SK-N-MC (cell line): Measurements from ENCODE around the gene SH3RF1.

ENCODE experiments used
- DNase-seq: peaks from one replicate; pipeline ENCODE4 v3.0.0-alpha.2; 2011; ENCODE audit warnings: low read depth, low spot score
- H3K27ac ChIP-seq: fragments of 200-600 bp; sonication (generic); 2 replicates; pipeline ENCODE4 v1.5.1; 2016; ENCODE audit warnings: mixed run types
- H3K36me3 ChIP-seq: fragments of 200-600 bp; sonication (generic); 2 replicates; pipeline ENCODE4 v1.6.1; 2017; ENCODE audit warnings: antibody characterized with exemption, low read length, mixed read lengths; ENCODE audit not compliant: insufficient read depth
- H3K4me3 ChIP-seq: fragments of 200-600 bp; sonication (generic); 2 replicates; pipeline ENCODE4 v1.5.1; 2016
- H3K9ac ChIP-seq: fragments of 200-600 bp; sonication (generic); 2 replicates; pipeline ENCODE4 v1.8.0; 2017; ENCODE audit warnings: mixed run types, mixed read lengths; ENCODE audit not compliant: insufficient read length
- H3K9me3 ChIP-seq: fragments of 200-600 bp; sonication (generic); 2 replicates; pipeline ENCODE4 v1.6.1; 2017; ENCODE audit warnings: low read depth, mild to moderate bottlenecking, antibody characterized with exemption, low read length, moderate library complexity, mixed read lengths
- EZH2 ChIP-seq: fragments of 200-600 bp; sonication (generic); IDR thresholded peaks from one replicate; pipeline ENCODE4 v1.6.1; 2017; ENCODE audit warnings: antibody characterized with exemption
- FOXP2 ChIP-seq: optimal IDR thresholded peaks from 2 replicates; pipeline ENCODE3; 2011; ENCODE audit warnings: mild to moderate bottlenecking, moderate library complexity; ENCODE audit not compliant: insufficient read depth; ENCODE audit errors: extremely low read length, control extremely low read depth
- POLR2AphosphoS5 ChIP-seq: IDR thresholded peaks from 2 replicates; pipeline ENCODE4 v1.6.1; 2012; ENCODE audit warnings: mild to moderate bottlenecking, low read depth, low read length, borderline replicate concordance

The SH3RF1 gene

DNA sequence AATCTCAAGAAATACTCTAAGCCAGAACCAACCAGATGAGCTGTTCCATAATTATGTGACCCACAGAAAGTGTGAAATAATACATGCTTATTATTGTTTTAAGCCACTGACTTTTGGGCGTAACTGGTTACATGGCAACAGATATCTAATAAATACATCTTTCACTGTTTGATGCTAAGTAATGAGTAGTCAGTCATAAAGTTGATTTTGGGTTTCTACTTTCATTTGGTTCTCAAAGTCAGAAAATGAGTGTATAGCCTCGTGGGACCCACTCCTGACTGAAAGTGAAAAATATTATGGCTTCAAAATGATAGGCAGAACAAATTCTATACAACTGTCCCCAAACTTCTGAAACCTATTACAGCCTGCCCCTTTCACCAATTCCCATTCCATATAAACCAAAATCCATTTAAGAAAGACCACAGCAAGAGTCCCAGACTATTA is 172.7 kb downstream of the SH3RF1 start:
- DNase-seq = no peak
- Histone ChIP-seq H3K27ac (no peak overlapping the region), H3K9ac (no peak overlapping the region), H3K36me3 (no peaks in the 10 kb centered on the region), H3K4me3 (no peak overlapping the region), H3K9me3 (no peaks in the 10 kb centered on the region; the same call in 1 of the 2 replicates)
- no peak for TF ChIP-seq FOXP2
- no peak for TF ChIP-seq POLR2AphosphoS5
- no peak for TF ChIP-seq EZH2

DNA sequence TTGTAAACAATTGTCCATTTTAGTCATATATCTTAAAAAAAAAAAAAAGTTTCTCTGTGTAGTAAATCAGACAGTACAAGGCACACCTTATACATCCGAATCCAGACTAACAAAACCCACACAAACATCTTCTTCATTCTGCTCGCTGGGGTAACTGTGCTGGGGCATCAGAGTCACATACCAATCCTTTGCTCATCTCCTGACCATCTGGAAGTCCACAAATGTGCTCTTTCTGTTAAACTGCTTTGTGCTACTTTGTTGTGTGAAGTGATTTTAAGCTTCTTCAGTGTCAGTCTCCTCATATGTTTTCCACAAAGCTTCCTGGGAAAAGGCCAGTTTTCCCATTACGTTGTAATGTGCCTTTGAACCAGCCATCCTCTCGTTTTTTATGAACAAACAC is 174.5 kb downstream of the SH3RF1 start:
- Histone ChIP-seq H3K27ac (no peak overlapping the region), H3K9ac (no peak overlapping the region), H3K9me3 (no peaks in the 10 kb centered on the region), H3K4me3 (no peak overlapping the region), H3K36me3 (no peaks in the 10 kb centered on the region)
- DNase-seq = no peak
- no peak for TF ChIP-seq EZH2
- no peak for TF ChIP-seq FOXP2
- TF ChIP-seq POLR2AphosphoS5 = no peak

DNA sequence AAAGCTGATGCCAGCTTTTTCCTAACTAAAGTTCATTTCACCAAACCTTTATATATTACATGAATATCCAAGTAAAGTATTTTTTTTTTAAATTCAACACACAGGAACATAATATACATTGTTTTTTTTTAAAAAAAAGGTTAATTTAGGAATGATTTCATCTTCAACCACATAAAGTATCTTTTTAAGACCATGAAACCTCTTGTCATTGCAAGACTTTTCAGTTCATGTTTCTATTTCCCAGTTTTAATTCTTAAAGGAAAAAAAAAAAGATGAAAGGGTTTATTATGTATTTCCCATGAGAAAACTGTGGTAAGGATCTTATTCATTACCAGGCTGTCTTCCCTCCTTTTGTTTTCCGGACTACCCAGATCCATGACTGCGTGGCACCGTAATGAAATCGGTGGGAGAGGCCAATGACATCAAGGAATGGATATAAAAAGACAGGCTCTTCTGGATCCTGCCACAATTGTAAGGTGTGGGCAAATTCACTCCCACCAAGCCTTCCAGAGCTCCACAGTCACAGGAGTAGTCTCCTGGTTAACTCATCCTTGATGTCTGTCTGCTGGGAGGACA is 176.0 kb downstream of the SH3RF1 start:
- Histone ChIP-seq H3K9me3 (no peaks in the 10 kb centered on the region), H3K36me3 (0 out of 2 replicates have a peak, but pooled peaks cover 4% of the 10 kb centered on the region), H3K27ac (no peak overlapping the region), H3K4me3 (no peak overlapping the region), H3K9ac (no peak overlapping the region)
- TF ChIP-seq FOXP2 (no peak), EZH2 (no peak), POLR2AphosphoS5 (no peak)
- DNase-seq = no peak

DNA sequence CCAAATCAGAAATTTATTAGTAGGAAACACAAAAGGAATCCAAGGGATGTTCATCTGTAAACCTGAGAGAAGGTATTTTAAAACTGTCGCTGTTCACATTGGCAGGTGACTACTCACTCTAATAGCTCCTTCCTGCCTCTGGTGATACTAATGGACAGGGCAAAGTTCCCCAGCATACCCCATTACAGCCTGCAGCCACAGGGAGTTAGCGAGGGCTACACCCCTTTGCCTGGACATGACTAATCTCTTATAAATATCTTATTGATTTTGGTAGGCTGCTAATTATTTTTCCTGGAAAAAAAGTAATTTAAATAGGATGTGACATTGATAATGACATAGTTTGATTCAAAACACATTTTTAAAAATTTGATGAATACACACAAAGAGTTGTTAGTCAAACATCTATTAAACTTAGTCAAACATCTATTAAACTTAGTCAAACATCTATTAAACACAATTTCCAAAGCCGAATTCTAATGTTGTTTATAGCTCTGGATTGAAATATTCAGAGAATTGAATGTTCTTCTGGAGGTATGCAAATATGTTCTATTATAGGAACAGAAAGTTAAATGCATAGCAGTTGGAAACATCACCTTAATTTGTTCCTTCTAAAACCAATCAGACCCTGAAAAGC is 177.8 kb downstream of the SH3RF1 start:
- no peaks in the 10 kb centered on the region for H3K9me3 ChIP-seq
- TF ChIP-seq FOXP2 (no peak), EZH2 (no peak), POLR2AphosphoS5 (no peak)
- 0 out of 2 replicates have a peak, but pooled peaks cover 4% of the 10 kb centered on the region for H3K36me3 ChIP-seq
- no peak for DNase-seq
- H3K9ac ChIP-seq = no peak overlapping the region
- H3K27ac ChIP-seq = no peak overlapping the region
- no peak overlapping the region for H3K4me3 ChIP-seq

DNA sequence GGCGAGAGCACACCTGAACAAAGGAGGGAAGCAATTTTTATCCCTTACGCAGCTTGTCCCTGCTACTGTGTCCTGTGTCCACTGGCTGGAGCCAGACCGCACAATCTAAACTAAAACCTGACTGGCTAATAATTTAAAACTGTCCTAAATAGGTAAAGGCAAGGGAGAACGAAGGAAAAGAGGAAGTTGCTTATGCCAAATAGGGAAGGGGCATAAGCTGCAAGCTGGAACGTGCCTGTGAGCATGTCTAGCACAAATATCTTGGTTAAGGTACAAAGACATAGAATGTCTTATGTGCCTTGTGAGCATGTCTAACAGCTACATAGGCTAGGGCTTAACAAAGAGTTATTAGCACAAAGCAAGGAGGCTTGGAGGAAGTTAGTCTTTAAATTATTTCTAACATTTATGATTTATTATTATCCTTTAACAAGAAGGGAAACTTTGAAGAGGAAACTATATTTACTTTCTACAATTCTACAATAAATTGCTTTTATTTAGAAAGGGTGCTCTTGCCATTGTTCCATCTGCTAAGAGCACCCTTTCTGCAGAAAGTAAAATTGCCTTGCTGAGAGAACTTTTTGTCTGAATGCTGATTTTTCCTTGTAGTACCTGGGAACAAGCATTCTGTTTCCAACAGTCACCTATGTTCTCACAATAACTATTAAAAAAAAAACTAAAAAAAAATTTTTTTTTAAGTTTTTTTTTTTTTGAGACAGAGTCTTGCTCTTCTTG is 180.1 kb downstream of the SH3RF1 start:
- Histone ChIP-seq H3K9ac (no peak overlapping the region), H3K4me3 (no peak overlapping the region), H3K27ac (no peak overlapping the region), H3K36me3 (0 out of 2 replicates have a peak, but pooled peaks cover 4% of the 10 kb centered on the region), H3K9me3 (no peaks in the 10 kb centered on the region)
- TF ChIP-seq EZH2 = no peak
- TF ChIP-seq POLR2AphosphoS5 = no peak
- TF ChIP-seq FOXP2 = no peak
- DNase-seq = no peak

DNA sequence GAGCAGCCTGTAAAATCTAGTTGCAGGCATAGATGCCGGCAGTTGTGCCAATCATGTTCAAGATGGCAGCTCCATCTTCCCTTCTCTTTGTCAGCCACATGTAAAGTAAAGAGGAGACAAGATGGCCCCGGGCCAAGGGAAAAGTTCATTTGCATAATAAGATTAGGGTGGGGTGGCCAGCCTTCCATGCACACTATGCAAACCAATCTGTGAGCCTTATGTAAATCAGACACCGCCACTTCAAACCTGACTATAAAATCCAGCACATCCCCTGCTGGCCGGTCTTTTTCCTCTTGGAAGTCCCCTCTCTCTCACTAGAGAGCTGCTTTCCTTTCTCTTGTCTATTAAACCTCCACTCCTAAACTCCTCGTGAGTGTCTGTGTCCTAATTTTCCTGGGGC is 181.8 kb downstream of the SH3RF1 start:
- no peaks in the 10 kb centered on the region for H3K9me3 ChIP-seq
- no peak overlapping the region for H3K9ac ChIP-seq
- H3K4me3 ChIP-seq = no peak overlapping the region
- 0 out of 2 replicates have a peak, but pooled peaks cover 4% of the 10 kb centered on the region for H3K36me3 ChIP-seq
- DNase-seq = no peak
- H3K27ac ChIP-seq = no peak overlapping the region
- TF ChIP-seq FOXP2 (no peak), POLR2AphosphoS5 (no peak), EZH2 (no peak)

DNA sequence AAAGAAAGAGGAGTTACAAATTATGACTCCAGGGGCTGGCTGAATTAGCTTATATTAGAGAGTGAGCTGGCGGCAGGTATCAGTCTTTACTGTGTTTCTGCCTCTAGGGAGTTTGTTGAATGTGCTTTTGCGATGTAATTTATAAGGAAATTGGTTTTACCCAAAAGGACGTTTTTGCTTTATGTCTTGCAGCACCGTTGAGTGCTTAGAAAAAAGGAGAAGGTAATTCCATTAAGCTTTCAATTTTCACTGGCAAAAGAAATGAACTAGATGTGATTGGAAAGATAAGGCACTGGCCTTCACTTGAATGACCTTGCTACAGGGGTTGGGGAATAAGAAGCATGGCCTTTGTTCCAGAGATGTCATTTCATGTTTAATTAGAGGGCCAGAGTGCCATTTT is 185.8 kb downstream of the SH3RF1 start:
- H3K27ac ChIP-seq = peak overlapping the region; percentile 42; the same call in 1 of the 2 replicates
- TF ChIP-seq FOXP2 (no peak), POLR2AphosphoS5 (no peak), EZH2 (no peak)
- no peak for DNase-seq
- H3K9me3 ChIP-seq = no peaks in the 10 kb centered on the region
- no peaks in the 10 kb centered on the region for H3K36me3 ChIP-seq
- no peak overlapping the region for H3K4me3 ChIP-seq
- H3K9ac ChIP-seq = no peak overlapping the region

DNA sequence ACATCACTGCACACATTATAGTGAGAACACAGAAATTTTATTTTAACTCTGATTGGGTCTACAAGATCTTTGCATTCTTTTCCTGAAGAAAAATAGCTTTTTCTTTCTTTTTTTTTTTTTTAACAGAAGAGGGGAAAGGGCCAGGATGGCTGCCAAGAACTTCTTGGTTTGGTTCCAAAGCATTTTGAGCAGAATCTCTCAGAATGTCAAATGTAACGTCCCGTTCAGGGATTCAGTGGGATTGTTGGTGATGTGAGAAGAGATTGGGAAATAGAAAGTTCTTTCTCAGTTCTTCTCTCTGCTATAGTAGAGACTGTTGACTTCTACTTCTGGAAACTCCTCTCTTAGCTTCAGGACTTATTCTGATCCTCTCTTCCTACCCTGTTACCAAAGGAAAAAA is 189.8 kb downstream of the SH3RF1 start:
- Histone ChIP-seq H3K4me3 (peak overlapping the region; percentile 69), H3K9me3 (no peaks in the 10 kb centered on the region), H3K27ac (peak overlapping the region; percentile 92), H3K9ac (no peak overlapping the region), H3K36me3 (no peaks in the 10 kb centered on the region)
- peak; percentile 50 for DNase-seq
- no peak for TF ChIP-seq POLR2AphosphoS5
- TF ChIP-seq EZH2 = no peak
- TF ChIP-seq FOXP2 = no peak
